DND-41 (cell line): ENCODE data around the gene CHTF8.

Source experiments
- EZH2 ChIP-seq: IDR thresholded peaks from 3 replicates; pipeline ENCODE4 v1.6.1; 2012; ENCODE audit warnings: borderline replicate concordance, low read depth, mild to moderate bottlenecking, moderate library complexity, low read length, inconsistent platforms; ENCODE audit not compliant: severe bottlenecking
- TF ChIP-seq, protein P1 (sequence below): IDR thresholded peaks from 2 replicates; pipeline ENCODE4 v1.5.1; 2012; ENCODE audit warnings: borderline replicate concordance, low read length, moderate library complexity, mild to moderate bottlenecking; ENCODE audit not compliant: poor library complexity, severe bottlenecking; ENCODE audit errors: extremely low read depth

DNA sequence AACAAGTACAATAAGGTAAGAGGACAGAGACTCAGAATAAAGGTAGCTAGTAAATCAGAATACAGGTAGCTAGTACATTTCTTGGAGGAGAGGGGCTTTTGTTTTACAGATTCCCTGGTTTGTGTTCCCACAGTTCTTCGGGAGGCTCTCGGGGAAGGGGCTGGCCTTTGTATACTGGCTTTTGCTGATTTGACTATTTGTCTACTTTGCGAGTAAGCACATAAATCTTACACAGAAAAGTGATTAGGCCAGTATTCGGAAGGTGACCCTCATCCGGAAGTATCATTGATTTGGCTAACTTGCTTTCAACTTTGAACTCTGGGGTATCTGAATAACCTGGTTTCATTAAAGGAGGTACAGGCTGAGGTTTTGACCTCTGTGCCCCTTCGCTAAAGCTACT, 33.2 kb upstream of the CHTF8 start:
- TF ChIP-seq, protein P1, sequence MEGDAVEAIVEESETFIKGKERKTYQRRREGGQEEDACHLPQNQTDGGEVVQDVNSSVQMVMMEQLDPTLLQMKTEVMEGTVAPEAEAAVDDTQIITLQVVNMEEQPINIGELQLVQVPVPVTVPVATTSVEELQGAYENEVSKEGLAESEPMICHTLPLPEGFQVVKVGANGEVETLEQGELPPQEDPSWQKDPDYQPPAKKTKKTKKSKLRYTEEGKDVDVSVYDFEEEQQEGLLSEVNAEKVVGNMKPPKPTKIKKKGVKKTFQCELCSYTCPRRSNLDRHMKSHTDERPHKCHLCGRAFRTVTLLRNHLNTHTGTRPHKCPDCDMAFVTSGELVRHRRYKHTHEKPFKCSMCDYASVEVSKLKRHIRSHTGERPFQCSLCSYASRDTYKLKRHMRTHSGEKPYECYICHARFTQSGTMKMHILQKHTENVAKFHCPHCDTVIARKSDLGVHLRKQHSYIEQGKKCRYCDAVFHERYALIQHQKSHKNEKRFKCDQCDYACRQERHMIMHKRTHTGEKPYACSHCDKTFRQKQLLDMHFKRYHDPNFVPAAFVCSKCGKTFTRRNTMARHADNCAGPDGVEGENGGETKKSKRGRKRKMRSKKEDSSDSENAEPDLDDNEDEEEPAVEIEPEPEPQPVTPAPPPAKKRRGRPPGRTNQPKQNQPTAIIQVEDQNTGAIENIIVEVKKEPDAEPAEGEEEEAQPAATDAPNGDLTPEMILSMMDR: no peak
- TF ChIP-seq EZH2: no peak
